Fibroblast of lung (primary cell): ENCODE results near the gene ANKH. TPM values are rescaled to one million over a fixed set of nuclear protein-coding genes. Genes with fewer than 3 reads are reported as not detected.

Experiments
- DNase-seq, 2 donors: peaks; one replicate each; pipeline versions ENCODE4 v3.0.0 to v3.0.0-alpha.2; 2010; ENCODE audit warnings: low read depth in 2 of 2
- H2AFZ ChIP-seq: 2 replicates; pipeline ENCODE4 v1.5.1; 2012; ENCODE audit warnings: low read length, control low read depth, inconsistent platforms
- H3K27ac ChIP-seq: 2 replicates; pipeline ENCODE4 v1.5.1; 2011; ENCODE audit warnings: low read length, control low read depth; ENCODE audit not compliant: insufficient read depth
- H3K27me3 ChIP-seq: 2 replicates; pipeline ENCODE4 v1.5.1; 2011; ENCODE audit warnings: mild to moderate bottlenecking, low read length; ENCODE audit not compliant: control insufficient read depth, insufficient read depth
- H3K36me3 ChIP-seq: 2 replicates; pipeline ENCODE4 v1.5.1; 2011; ENCODE audit warnings: low read length; ENCODE audit not compliant: control insufficient read depth, insufficient read depth
- H3K4me1 ChIP-seq: 2 replicates; pipeline ENCODE4 v1.5.1; 2011; ENCODE audit warnings: low read length; ENCODE audit not compliant: control insufficient read depth, insufficient read depth; ENCODE audit errors: extremely low read depth
- H3K4me2 ChIP-seq: 2 replicates; pipeline ENCODE4 v1.5.1; 2011; ENCODE audit warnings: low read length, control low read depth; ENCODE audit not compliant: insufficient read depth; ENCODE audit errors: extremely low read depth
- H3K4me3 ChIP-seq, 4 experiments: fragments of 200-600 bp in 1 of 4; sonication (generic) in 1 of 4; replicated peaks in 1 of 4; 2 replicates each; pipeline ENCODE4 v1.5.1; 2011 to 2016; ENCODE audit warnings: low read length in 4 of 4, low read depth in 3 of 4, mild to moderate bottlenecking in 3 of 4, control low read depth in 2 of 4, inconsistent platforms in 1 of 4, mixed read lengths in 1 of 4; ENCODE audit not compliant: insufficient read depth in 1 of 4; ENCODE audit errors: control extremely low read depth in 1 of 4
- H3K79me2 ChIP-seq: 2 replicates; pipeline ENCODE4 v1.5.1; 2012; ENCODE audit warnings: mild to moderate bottlenecking, low read length, inconsistent platforms; ENCODE audit not compliant: control insufficient read depth, insufficient read depth
- H3K9ac ChIP-seq: 2 replicates; pipeline ENCODE4 v1.5.1; 2011; ENCODE audit warnings: mild to moderate bottlenecking, low read length, control low read depth; ENCODE audit not compliant: insufficient read depth
- H3K9me3 ChIP-seq: 2 replicates; pipeline ENCODE4 v1.5.1; 2012; ENCODE audit warnings: low read depth, low read length; ENCODE audit not compliant: control insufficient read depth, insufficient read depth
- H4K20me1 ChIP-seq: 2 replicates; pipeline ENCODE4 v1.5.1; 2011; ENCODE audit warnings: low read length; ENCODE audit not compliant: control insufficient read depth, insufficient read depth; ENCODE audit errors: extremely low read depth
- CTCF ChIP-seq, 2 donors: IDR thresholded peaks in 1 of 2; conservative IDR thresholded peaks in 1 of 2; 1 replicate in 1 of 2; 2 replicates in 1 of 2; pipeline ENCODE4 v1.5.1; 2011 to 2012; ENCODE audit warnings: low read length in 2 of 2, control low read depth in 1 of 2, inconsistent platforms in 1 of 2, low read depth in 1 of 2, mild to moderate bottlenecking in 1 of 2
- EZH2 ChIP-seq: IDR thresholded peaks from 2 replicates; pipeline ENCODE4 v1.5.1; 2012; ENCODE audit warnings: low read length, control low read depth, mild to moderate bottlenecking; ENCODE audit errors: missing control alignments
- polyA plus RNA-seq, 2 donors: library from polyadenylated mRNA; depleted of rRNA in 1 of 2; stranded (reverse) in 1 of 2; unstranded in 1 of 2; fragments of >200 nt; gene quantifications; 2 replicates each; pipeline ENCODE4 v1.2.1, GENCODE V29; 2011 to 2012; ENCODE audit warnings: missing spikeins in 1 of 2
- total RNA-seq: library from RNA; depleted of rRNA; stranded (reverse); fragments of >200 nt; gene quantifications from 2 replicates; pipeline ENCODE4 v1.2.1, GENCODE V29; 2014

ANKH gene
- total and polyA plus RNA-seq, 2 donors (not counting 1 experiment from before 2014, with no cell fraction given): 5.8 to 10.9 TPM

- no peak overlapping the region for H3K27ac ChIP-seq
- no peaks in the 10 kb centered on the region for H3K9me3 ChIP-seq
- H3K4me3 ChIP-seq: no peak overlapping the region
- H2AFZ ChIP-seq: no peak overlapping the region
- TF ChIP-seq CTCF (conservative IDR thresholded peaks at IDR 0.05 in 1 of 2, IDR thresholded peaks at IDR 0.05 in 1 of 2; ENCODE audit: low read depth in 1 of 2, low read length in 2 of 2) (no peak), EZH2 (no peak)
- no peaks in the 10 kb centered on the region for H3K79me2 ChIP-seq
- no peak overlapping the region for H3K9ac ChIP-seq
- H4K20me1 ChIP-seq: no peaks in the 10 kb centered on the region
- no peak overlapping the region for H3K4me2 ChIP-seq
- H3K27me3 ChIP-seq: no peaks in the 10 kb centered on the region
- no peak for DNase-seq
- H3K36me3 ChIP-seq: no peaks in the 10 kb centered on the region
- H3K4me1 ChIP-seq: no peaks in the 10 kb centered on the region
Measured at GRCh38 chr5:14767735-14768507, 103.7 kb downstream of the ANKH start.

- Histone ChIP-seq H2AFZ (no peak overlapping the region), H3K9ac (no peak overlapping the region), H4K20me1 (no peaks in the 10 kb centered on the region), H3K36me3 (no peaks in the 10 kb centered on the region), H3K79me2 (no peaks in the 10 kb centered on the region), H3K27ac (no peak overlapping the region), H3K27me3 (no peaks in the 10 kb centered on the region), H3K9me3 (no peaks in the 10 kb centered on the region), H3K4me3 (no peak overlapping the region), H3K4me2 (no peak overlapping the region), H3K4me1 (no peaks in the 10 kb centered on the region)
- TF ChIP-seq CTCF (conservative IDR thresholded peaks at IDR 0.05 in 1 of 2, IDR thresholded peaks at IDR 0.05 in 1 of 2; ENCODE audit: low read depth in 1 of 2, low read length in 2 of 2): no peak
- no peak for TF ChIP-seq EZH2
- DNase-seq: no peak
Measured at GRCh38 chr5:14767053-14767452, 104.5 kb downstream of the ANKH start.

GRCh38 chr5:14766584-14766983 is 105.0 kb downstream of the ANKH start:
- no peak overlapping the region for H3K4me2 ChIP-seq
- H3K36me3 ChIP-seq: no peaks in the 10 kb centered on the region
- no peaks in the 10 kb centered on the region for H4K20me1 ChIP-seq
- TF ChIP-seq EZH2 (no peak), CTCF (conservative IDR thresholded peaks at IDR 0.05 in 1 of 2, IDR thresholded peaks at IDR 0.05 in 1 of 2; ENCODE audit: low read depth in 1 of 2, low read length in 2 of 2) (no peak)
- DNase-seq: no peak
- no peaks in the 10 kb centered on the region for H3K79me2 ChIP-seq
- H3K4me3 ChIP-seq: no peak overlapping the region
- H3K9me3 ChIP-seq: no peaks in the 10 kb centered on the region
- no peak overlapping the region for H3K27ac ChIP-seq
- no peaks in the 10 kb centered on the region for H3K27me3 ChIP-seq
- no peak overlapping the region for H2AFZ ChIP-seq
- H3K4me1 ChIP-seq: no peaks in the 10 kb centered on the region
- H3K9ac ChIP-seq: no peak overlapping the region
